GM18867 (cell line): ENCODE data around the gene RAB15.
"Not testable (repeated sequence)": the region's sequence is repeated elsewhere in the genome, so short reads cannot be mapped to it uniquely, and the experiment has no call there.

Source experiments
- ATAC-seq: cut with Tn5 transposase; IDR thresholded peaks from one replicate; pipeline ENCODE4 v1.9.1; 2021; ENCODE audit warnings: mild to moderate bottlenecking, moderate library complexity; ENCODE audit not compliant: unreplicated experiment

The RAB15 gene

GRCh38 chr14:64913477-64913876 lies 58.7 kb downstream of the RAB15 start:
- ATAC-seq: not testable (repeated sequence)

- no peak for ATAC-seq
Measured at GRCh38 chr14:64912261-64912660, 59.9 kb downstream of the RAB15 start.

GRCh38 chr14:64910847-64911495 lies 61.2 kb downstream of the RAB15 start:
- no peak for ATAC-seq

- ATAC-seq: no peak
Measured at GRCh38 chr14:64906022-64906421, 66.1 kb downstream of the RAB15 start.

GRCh38 chr14:64899958-64900357 lies 72.2 kb downstream of the RAB15 start:
- ATAC-seq: no peak
